Loucy (cell line): ENCODE results near the gene UNC50.

ENCODE experiments used
- CTCF ChIP-seq: fragments of 200-600 bp; sonication (generic); conservative IDR thresholded peaks from 2 replicates; pipeline ENCODE4 v1.5.1; 2014; ENCODE audit warnings: mild to moderate bottlenecking, antibody characterized with exemption, low read length
- EZH2phosphoT487 ChIP-seq: fragments of 200-600 bp; IDR thresholded peaks from 2 replicates; pipeline ENCODE4 v1.6.1; 2018; ENCODE audit warnings: antibody characterized with exemption, mild to moderate bottlenecking, moderate library complexity, borderline replicate concordance

GRCh38 chr2:98569197-98569793 lies 39.1 kb upstream of the UNC50 start:
- TF ChIP-seq CTCF (peak; percentile 98), EZH2phosphoT487 (no peak)
